Panc1 (cell line): ENCODE data around the gene AAK1. TPM values are rescaled to one million over a fixed set of nuclear protein-coding genes. Genes with fewer than 3 reads are reported as not detected.

Source experiments
- ATAC-seq: fragments of 200-7000 bp; cut with Tn5 transposase; 2 replicates; pipeline ENCODE4 v1.9.1; 2020; ENCODE audit warnings: mild to moderate bottlenecking, moderate library complexity
- BruUV-seq: library from RNA; stranded (reverse); fragments of 400-500 nt; replicated peaks from 2 replicates; lab custom pipeline; 2021; lab: Mats Ljungman, UMichigan
- CTCF ChIA-PET: fragments of 300-600 bp; sonication (Branson Sonifier 250); formaldehyde crosslinking; loops from one replicate; lab custom pipeline; 2022; ENCODE audit warnings: antibody characterized with exemption; lab: Charles Lee
- POLR2A ChIA-PET: fragments of 300-600 bp; sonication (Branson Sonifier 250); formaldehyde crosslinking; loops from one replicate; lab custom pipeline; 2022; ENCODE audit warnings: antibody characterized with exemption; lab: Charles Lee
- DNase-seq: peaks from one replicate; pipeline ENCODE4 v3.0.0-alpha.2; 2010; ENCODE audit warnings: low read depth, low spot score
- H3K27ac ChIP-seq: 2 replicates; pipeline ENCODE4 v1.5.1; 2011; ENCODE audit warnings: mild to moderate bottlenecking, low read length, inconsistent platforms
- H3K27me3 ChIP-seq: fragments of 200-500 bp; sonication (Bioruptor generic); 2 replicates; pipeline ENCODE4 v1.6.0; 2014; ENCODE audit warnings: low read length, inconsistent platforms; ENCODE audit not compliant: control insufficient read depth, insufficient read depth
- H3K36me3 ChIP-seq: fragments of 200-500 bp; sonication (Bioruptor generic); 2 replicates; pipeline ENCODE4 v1.5.1; 2014; ENCODE audit warnings: inconsistent platforms, mild to moderate bottlenecking, low read length, moderate library complexity; ENCODE audit not compliant: control insufficient read depth, insufficient read depth
- H3K4me1 ChIP-seq: 2 replicates; pipeline ENCODE4 v1.5.1; 2011; ENCODE audit warnings: inconsistent platforms, mild to moderate bottlenecking, low read length, moderate library complexity; ENCODE audit not compliant: control insufficient read depth, insufficient read depth
- H3K4me3 ChIP-seq, 2 experiments: 2 replicates each; pipeline ENCODE4 v1.5.1; 2011 to 2012; ENCODE audit warnings: low read depth in 2 of 2, low read length in 2 of 2, mild to moderate bottlenecking in 2 of 2, inconsistent platforms in 1 of 2, moderate library complexity in 1 of 2
- H3K9me3 ChIP-seq: fragments of 200-500 bp; sonication (Bioruptor generic); 2 replicates; pipeline ENCODE4 v1.5.1; 2014; ENCODE audit warnings: low read depth, mild to moderate bottlenecking, inconsistent platforms, low read length, moderate library complexity; ENCODE audit not compliant: control insufficient read depth, insufficient read depth
- POLR2AphosphoS5 ChIP-seq: IDR thresholded peaks from 2 replicates; pipeline ENCODE4 v1.6.1; 2012; ENCODE audit warnings: mild to moderate bottlenecking, low read depth, low read length, moderate library complexity
- SIN3A ChIP-seq: IDR thresholded peaks from 2 replicates; pipeline ENCODE4 v1.6.1; 2012; ENCODE audit warnings: low read depth, mild to moderate bottlenecking, low read length, moderate library complexity, borderline replicate concordance; ENCODE audit not compliant: insufficient read depth
- TCF7L2 ChIP-seq: IDR thresholded peaks from 2 replicates; pipeline ENCODE4 v1.6.1; 2011; ENCODE audit warnings: mild to moderate bottlenecking, low read depth, low read length, inconsistent platforms
- in situ Hi-C: cut with HindIII; loops from 2 replicates; pipeline ENCODE4 v1.10.0; 2016; ENCODE audit warnings: low sequenced_read_pairs, low pct_unique_long_range_greater_than_20kb
- intact Hi-C: fragments of 100-400 bp; cut with micrococcal nuclease; formaldehyde crosslinking; loops from one replicate; pipeline ENCODE4 v1.10.0; 2022; ENCODE audit not compliant: unreplicated experiment
- total RNA-seq: library from RNA; stranded (reverse); gene quantifications from one replicate; pipeline ENCODE4 v1.2.1, GENCODE V29; 2021; ENCODE audit not compliant: unreplicated experiment
- TF ChIP-seq, protein P1 (sequence below): fragments of 450-650 bp; IDR thresholded peaks from 2 replicates; pipeline ENCODE4 v1.5.1; 2017; ENCODE audit warnings: mild to moderate bottlenecking
- TF ChIP-seq, protein P2 (sequence below), 2 experiments: IDR thresholded peaks; 2 replicates each; pipeline ENCODE4 v1.6.1; 2011 to 2012; ENCODE audit warnings: low read depth in 2 of 2, control low read depth in 1 of 2, low read length in 1 of 2, mild to moderate bottlenecking in 1 of 2, moderate library complexity in 1 of 2; ENCODE audit not compliant: insufficient read depth in 1 of 2

The AAK1 gene
- total RNA-seq, 1 experiment from 2014 or later: 123 TPM

DNA sequence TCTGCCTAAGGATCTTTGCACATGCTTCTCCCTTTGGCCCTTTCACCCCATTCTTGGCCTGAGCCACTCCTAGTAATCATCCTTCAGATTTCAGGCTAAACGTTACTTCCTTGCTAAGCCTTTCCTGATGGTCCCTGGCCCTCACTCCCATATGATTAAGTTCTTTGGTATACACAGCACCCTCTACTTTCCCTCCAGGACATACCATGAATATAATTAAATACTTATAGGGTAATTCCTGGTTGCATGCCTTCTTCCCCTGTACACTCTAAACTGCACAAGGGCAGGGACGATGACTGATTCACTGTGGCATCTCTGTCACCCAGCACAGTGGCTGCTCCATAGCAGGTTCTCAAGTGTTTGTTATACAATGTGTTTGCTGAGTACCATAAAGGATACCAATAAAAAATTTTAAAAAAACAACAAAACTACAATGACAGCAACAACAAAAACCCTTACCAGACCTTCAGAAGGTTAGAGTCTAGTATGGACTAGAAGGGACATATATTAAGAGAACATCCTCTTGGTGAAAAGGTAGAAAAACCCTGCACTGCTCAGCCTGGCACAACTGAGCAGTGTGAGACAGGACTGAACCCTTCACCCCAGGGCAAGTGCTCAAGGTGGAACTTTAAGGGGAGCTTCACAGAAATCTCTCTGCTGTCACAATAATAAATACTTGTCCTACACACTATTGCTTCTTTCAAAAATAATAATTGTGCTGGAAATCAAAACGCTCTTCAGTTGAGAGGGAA lies 76.2 kb downstream of the AAK1 start:
- in situ Hi-C loops: no loop called here
- CTCF ChIA-PET: interaction anchor here (0.5 kb wide), 1 partner anchor 297 kb away, joined by 4 read pairs; no protein-coding TSS in a partner anchor

DNA sequence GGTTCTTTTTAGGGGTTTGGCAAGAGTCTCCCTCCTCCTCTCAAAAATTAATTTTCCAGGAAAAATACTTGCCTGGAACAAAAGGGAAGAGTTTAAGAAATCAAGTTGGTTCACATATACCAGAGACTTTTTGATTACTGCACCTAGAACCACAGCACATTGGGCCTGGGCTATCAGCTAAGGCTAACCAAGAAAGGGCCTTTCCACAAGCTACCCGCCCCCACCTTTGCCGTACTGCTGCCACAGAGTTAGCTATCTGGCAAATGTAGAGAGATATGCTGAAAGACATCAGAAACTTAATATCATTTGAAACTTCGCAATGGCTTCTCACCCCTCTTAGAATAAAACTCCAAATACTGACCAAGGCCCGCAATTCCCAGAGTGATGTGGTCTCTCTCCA lies 76.9 kb downstream of the AAK1 start:
- Histone ChIP-seq H3K27ac (no peak overlapping the region), H3K9me3 (no peaks in the 10 kb centered on the region), H3K4me3 (no peak overlapping the region), H3K27me3 (no peaks in the 10 kb centered on the region), H3K4me1 (peaks cover 42% of the 10 kb centered on the region), H3K36me3 (no peaks in the 10 kb centered on the region)
- TF ChIP-seq TCF7L2 (no peak), SIN3A (no peak), POLR2AphosphoS5 (no peak)
- TF ChIP-seq, protein P1, sequence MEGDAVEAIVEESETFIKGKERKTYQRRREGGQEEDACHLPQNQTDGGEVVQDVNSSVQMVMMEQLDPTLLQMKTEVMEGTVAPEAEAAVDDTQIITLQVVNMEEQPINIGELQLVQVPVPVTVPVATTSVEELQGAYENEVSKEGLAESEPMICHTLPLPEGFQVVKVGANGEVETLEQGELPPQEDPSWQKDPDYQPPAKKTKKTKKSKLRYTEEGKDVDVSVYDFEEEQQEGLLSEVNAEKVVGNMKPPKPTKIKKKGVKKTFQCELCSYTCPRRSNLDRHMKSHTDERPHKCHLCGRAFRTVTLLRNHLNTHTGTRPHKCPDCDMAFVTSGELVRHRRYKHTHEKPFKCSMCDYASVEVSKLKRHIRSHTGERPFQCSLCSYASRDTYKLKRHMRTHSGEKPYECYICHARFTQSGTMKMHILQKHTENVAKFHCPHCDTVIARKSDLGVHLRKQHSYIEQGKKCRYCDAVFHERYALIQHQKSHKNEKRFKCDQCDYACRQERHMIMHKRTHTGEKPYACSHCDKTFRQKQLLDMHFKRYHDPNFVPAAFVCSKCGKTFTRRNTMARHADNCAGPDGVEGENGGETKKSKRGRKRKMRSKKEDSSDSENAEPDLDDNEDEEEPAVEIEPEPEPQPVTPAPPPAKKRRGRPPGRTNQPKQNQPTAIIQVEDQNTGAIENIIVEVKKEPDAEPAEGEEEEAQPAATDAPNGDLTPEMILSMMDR: no peak
- TF ChIP-seq, protein P2, sequence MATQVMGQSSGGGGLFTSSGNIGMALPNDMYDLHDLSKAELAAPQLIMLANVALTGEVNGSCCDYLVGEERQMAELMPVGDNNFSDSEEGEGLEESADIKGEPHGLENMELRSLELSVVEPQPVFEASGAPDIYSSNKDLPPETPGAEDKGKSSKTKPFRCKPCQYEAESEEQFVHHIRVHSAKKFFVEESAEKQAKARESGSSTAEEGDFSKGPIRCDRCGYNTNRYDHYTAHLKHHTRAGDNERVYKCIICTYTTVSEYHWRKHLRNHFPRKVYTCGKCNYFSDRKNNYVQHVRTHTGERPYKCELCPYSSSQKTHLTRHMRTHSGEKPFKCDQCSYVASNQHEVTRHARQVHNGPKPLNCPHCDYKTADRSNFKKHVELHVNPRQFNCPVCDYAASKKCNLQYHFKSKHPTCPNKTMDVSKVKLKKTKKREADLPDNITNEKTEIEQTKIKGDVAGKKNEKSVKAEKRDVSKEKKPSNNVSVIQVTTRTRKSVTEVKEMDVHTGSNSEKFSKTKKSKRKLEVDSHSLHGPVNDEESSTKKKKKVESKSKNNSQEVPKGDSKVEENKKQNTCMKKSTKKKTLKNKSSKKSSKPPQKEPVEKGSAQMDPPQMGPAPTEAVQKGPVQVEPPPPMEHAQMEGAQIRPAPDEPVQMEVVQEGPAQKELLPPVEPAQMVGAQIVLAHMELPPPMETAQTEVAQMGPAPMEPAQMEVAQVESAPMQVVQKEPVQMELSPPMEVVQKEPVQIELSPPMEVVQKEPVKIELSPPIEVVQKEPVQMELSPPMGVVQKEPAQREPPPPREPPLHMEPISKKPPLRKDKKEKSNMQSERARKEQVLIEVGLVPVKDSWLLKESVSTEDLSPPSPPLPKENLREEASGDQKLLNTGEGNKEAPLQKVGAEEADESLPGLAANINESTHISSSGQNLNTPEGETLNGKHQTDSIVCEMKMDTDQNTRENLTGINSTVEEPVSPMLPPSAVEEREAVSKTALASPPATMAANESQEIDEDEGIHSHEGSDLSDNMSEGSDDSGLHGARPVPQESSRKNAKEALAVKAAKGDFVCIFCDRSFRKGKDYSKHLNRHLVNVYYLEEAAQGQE (IDR thresholded peaks at IDR 0.05; ENCODE audit: insufficient read depth in 1 of 2, low read depth in 2 of 2, low read length in 1 of 2): no peak
- CTCF ChIA-PET: interaction anchor here (0.5 kb wide), 1 partner anchor 298 kb away, joined by 4 read pairs; no protein-coding TSS in a partner anchor
- in situ Hi-C loops: no loop called here
- DNase-seq (no peak), ATAC-seq (no peak)
- POLR2A ChIA-PET: no interaction called here
- intact Hi-C loops: loop anchor here (10.0 kb wide), 2 partner anchors 68 to 248 kb away; no protein-coding TSS in a partner anchor
- no TSS peak for BruUV-seq

More for the DNA sequence above, 76.2 kb downstream of the AAK1 start:
- ATAC-seq (peak; percentile 81), DNase-seq (no peak)
- no peaks in the 10 kb centered on the region for H3K36me3 ChIP-seq
- intact Hi-C loops: loop anchor here (10.0 kb wide), 2 partner anchors 67 to 247 kb away; no protein-coding TSS in a partner anchor
- H3K9me3 ChIP-seq: no peaks in the 10 kb centered on the region
- no peak for TF ChIP-seq SIN3A
- no peak for TF ChIP-seq TCF7L2
- TF ChIP-seq, protein P2 (IDR thresholded peaks at IDR 0.05; ENCODE audit: insufficient read depth in 1 of 2, low read depth in 2 of 2, low read length in 1 of 2): no peak
- no peak for TF ChIP-seq POLR2AphosphoS5
- TF ChIP-seq, protein P1: no peak
- no peaks in the 10 kb centered on the region for H3K27me3 ChIP-seq
- peaks cover 42% of the 10 kb centered on the region for H3K4me1 ChIP-seq
- H3K4me3 ChIP-seq: no peak overlapping the region
- POLR2A ChIA-PET: no interaction called here
- BruUV-seq: no TSS peak
- 0 out of 2 replicates have a peak overlapping the region, but pooled peaks have one; percentile 15 for H3K27ac ChIP-seq
